IPS-18a (cell line): ENCODE data around the gene FAM13B.

Experiments used
- H3K27ac ChIP-seq: one replicate; pipeline ENCODE4 v1.5.1; 2013; ENCODE audit warnings: low read length
- H3K27me3 ChIP-seq: one replicate; pipeline ENCODE4 v1.6.1; 2013; ENCODE audit warnings: mild to moderate bottlenecking, low read length; ENCODE audit not compliant: control insufficient read depth, insufficient read depth
- H3K36me3 ChIP-seq: one replicate; pipeline ENCODE4 v1.6.1; 2013; ENCODE audit warnings: low read depth, low read length; ENCODE audit not compliant: control insufficient read depth
- H3K4me1 ChIP-seq: one replicate; pipeline ENCODE4 v1.6.1; 2013; ENCODE audit warnings: low read depth, low read length; ENCODE audit not compliant: control insufficient read depth
- H3K4me3 ChIP-seq: one replicate; pipeline ENCODE4 v1.5.1; 2013; ENCODE audit warnings: low read length
- H3K9ac ChIP-seq: one replicate; pipeline ENCODE4 v1.6.1; 2013; ENCODE audit warnings: mild to moderate bottlenecking, low read length, moderate library complexity
- H3K9me3 ChIP-seq: one replicate; pipeline ENCODE4 v1.6.1; 2013; ENCODE audit warnings: low read depth, low read length; ENCODE audit not compliant: control insufficient read depth

Gene FAM13B

DNA sequence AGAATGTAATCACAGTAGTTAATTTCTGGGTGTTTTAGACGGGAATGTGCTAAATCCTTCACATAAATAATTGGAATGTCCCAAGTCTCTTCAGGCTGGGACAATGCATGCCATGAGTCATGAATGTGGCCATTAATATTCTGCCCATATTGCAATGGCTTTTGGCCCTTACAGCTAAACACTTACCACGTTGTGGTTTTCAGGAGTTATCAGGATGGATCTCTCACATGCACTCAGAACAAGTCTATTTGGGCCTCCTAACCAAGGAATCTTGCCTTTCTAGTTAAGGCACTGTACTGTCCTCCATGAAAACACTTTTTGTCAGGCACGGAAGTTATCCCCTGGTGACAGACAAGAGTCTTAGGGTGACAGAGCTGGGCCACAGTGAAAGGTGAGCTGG, 110.9 kb downstream of the FAM13B start:
- Histone ChIP-seq H3K9ac (no peak overlapping the region), H3K27ac (no peak overlapping the region), H3K4me3 (no peak overlapping the region), H3K27me3 (no peaks in the 10 kb centered on the region), H3K36me3 (no peaks in the 10 kb centered on the region), H3K4me1 (no peaks in the 10 kb centered on the region), H3K9me3 (no peaks in the 10 kb centered on the region)

DNA sequence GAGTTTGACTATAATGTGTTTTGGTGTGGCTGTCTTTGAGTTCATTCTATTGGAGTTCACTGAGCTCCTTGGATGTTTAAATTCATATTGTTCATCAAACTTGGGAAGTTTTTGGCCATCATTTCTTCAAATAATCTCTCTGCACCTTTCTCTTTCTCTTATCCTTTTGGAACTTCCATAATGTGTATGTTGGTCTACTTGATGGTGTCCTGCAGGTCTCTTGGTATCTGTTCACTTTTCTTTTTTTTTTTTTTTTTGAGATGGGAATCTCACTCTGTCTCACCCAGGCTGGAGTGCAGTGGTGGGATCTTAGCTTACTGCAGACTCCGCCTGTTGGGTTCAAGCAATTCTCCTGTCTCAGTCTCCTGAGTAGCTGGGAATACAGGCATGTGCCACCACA, 116.0 kb downstream of the FAM13B start:
- Histone ChIP-seq H3K4me3 (no peak overlapping the region), H3K4me1 (no peaks in the 10 kb centered on the region), H3K27ac (no peak overlapping the region), H3K9me3 (no peaks in the 10 kb centered on the region), H3K27me3 (no peaks in the 10 kb centered on the region), H3K36me3 (no peaks in the 10 kb centered on the region), H3K9ac (no peak overlapping the region)

DNA sequence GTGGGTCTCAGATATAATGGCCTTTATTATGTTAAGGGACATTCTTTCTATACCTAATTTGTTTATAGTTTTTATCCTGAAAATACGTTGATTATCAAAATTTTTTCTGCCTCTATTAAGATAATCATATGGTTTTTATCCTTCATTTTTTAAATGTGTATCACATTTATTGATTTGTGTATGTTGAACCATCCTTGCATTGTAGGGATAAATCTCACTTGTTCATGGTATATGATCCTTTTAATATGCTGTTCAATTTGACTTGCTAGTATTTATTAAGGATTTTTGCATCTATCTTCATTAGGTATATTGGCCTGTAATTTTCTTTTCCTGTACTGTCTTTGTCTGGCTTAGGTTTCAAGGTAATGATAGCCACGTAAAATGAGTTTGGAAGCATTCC, 118.1 kb downstream of the FAM13B start:
- H3K27ac ChIP-seq = no peak overlapping the region
- H3K9me3 ChIP-seq = no peaks in the 10 kb centered on the region
- no peak overlapping the region for H3K9ac ChIP-seq
- H3K36me3 ChIP-seq = no peaks in the 10 kb centered on the region
- H3K4me3 ChIP-seq = no peak overlapping the region
- H3K4me1 ChIP-seq = no peaks in the 10 kb centered on the region
- H3K27me3 ChIP-seq = no peaks in the 10 kb centered on the region

DNA sequence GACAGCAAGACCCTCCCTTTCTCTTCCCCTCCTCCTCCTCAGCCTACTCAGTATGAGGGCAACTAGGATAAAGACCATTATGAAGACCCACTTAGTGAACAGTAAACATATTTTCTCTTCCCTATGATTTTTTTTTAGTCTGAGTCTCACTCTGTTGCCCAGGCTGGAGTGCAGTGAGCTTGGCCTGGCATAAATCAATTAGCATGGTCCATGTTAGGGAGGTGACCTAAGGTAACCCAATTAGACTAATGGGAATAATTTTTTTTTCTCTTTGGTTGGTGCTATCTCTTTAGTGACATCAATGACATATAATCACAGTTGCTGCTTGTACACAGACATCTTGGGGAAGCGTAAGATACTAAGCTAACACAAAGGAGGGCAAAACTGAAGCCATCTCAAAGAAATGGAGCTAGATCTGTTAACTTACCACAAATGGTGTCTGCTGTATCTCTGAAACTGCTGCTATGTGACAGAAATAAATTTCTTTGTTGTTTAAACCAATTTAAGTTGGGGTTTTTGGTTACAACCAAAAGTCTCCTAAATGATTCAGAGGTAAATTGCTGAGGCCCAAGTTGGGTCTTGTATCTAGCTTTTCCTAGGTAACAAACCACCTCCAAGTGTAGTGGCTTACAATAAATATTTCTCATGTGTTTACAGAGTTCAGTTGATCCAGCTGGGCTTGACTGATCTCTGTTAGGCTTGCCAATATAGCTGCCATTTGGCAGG, 130.3 kb downstream of the FAM13B start:
- H3K36me3 ChIP-seq = no peaks in the 10 kb centered on the region
- no peak overlapping the region for H3K9ac ChIP-seq
- H3K27me3 ChIP-seq = no peaks in the 10 kb centered on the region
- no peak overlapping the region for H3K4me3 ChIP-seq
- no peaks in the 10 kb centered on the region for H3K9me3 ChIP-seq
- no peak overlapping the region for H3K27ac ChIP-seq
- no peaks in the 10 kb centered on the region for H3K4me1 ChIP-seq

DNA sequence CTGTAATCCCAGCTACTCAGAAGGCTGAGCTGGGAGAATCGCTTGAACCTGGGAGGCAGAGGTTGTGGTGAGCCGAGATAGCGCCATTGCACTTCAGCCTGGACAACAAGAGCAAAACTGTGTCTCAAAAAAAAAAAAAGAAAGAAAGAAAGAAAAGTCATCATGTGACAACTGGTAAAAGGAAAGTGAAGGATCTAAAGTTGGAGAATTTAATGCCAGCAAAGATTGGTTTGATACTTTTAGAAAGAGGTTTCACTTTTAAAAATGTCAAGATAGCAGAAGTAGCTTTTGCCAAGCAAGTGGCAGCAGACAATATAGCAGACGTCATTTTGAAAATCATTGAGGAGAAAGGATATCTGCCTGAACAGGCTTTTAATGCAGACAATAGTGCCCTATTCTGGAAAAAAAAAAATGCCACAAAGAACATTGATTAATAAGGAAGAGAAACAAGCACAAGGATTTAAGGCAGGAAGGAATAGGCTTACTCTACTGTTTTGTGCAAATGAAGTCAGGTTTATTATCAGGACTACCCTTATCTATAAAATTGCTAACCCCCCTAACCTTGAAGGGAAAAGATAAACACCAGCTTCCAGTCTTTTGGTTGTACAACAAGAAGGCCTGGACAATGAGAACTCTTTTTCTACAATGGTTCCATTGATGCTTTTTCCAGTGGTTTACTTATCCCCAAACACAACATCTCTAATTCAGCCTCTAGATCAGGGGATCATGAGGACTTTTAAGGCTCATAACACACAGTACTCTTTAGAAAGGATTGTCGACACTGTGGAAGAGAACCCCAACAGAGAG, 131.7 kb downstream of the FAM13B start:
- Histone ChIP-seq H3K9me3 (no peaks in the 10 kb centered on the region), H3K27me3 (no peaks in the 10 kb centered on the region), H3K4me1 (no peaks in the 10 kb centered on the region), H3K4me3 (no peak overlapping the region), H3K27ac (no peak overlapping the region), H3K9ac (no peak overlapping the region), H3K36me3 (no peaks in the 10 kb centered on the region)

DNA sequence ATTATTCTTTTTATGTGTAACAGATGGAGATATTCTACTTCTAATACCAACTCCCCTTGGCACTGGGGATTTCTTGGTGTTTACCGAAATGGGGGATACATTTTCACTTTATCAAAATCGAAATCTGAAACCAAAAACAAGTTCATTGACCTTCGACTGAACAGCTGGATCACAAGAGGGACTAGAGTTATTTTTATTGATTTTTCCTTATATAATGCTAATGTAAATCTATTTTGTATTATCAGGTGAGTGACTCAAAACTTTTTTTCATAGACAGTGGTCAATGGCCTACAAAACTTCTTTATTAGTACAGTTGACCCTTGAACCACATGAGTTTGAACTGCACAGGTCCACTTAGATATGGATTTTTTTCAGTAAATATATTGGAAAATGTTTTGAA, 133.4 kb downstream of the FAM13B start:
- H3K9ac ChIP-seq = no peak overlapping the region
- H3K27ac ChIP-seq = no peak overlapping the region
- H3K36me3 ChIP-seq = no peaks in the 10 kb centered on the region
- no peaks in the 10 kb centered on the region for H3K4me1 ChIP-seq
- H3K4me3 ChIP-seq = no peak overlapping the region
- no peaks in the 10 kb centered on the region for H3K27me3 ChIP-seq
- H3K9me3 ChIP-seq = no peaks in the 10 kb centered on the region

DNA sequence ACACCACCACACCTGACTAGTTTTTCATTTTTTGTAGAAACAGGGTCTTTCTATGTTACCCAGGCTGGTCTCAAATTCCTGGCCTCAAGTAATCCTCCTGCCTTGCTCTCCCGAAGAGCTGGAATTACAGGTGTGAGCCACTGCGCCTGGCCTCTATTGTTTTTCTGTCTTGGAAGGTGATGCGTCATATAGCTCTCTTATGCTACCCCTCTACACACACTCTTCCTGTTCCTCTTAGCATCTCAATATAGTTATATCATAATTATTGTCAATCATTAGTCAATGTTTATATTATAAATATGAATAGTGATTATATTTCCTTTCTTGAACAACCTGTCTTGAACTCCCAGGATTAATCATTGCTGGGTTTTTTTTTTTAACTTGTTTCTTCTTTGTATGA, 136.3 kb downstream of the FAM13B start:
- H3K9ac ChIP-seq = no peak overlapping the region
- H3K4me3 ChIP-seq = no peak overlapping the region
- no peaks in the 10 kb centered on the region for H3K27me3 ChIP-seq
- H3K9me3 ChIP-seq = no peaks in the 10 kb centered on the region
- no peaks in the 10 kb centered on the region for H3K4me1 ChIP-seq
- no peaks in the 10 kb centered on the region for H3K36me3 ChIP-seq
- H3K27ac ChIP-seq = no peak overlapping the region

DNA sequence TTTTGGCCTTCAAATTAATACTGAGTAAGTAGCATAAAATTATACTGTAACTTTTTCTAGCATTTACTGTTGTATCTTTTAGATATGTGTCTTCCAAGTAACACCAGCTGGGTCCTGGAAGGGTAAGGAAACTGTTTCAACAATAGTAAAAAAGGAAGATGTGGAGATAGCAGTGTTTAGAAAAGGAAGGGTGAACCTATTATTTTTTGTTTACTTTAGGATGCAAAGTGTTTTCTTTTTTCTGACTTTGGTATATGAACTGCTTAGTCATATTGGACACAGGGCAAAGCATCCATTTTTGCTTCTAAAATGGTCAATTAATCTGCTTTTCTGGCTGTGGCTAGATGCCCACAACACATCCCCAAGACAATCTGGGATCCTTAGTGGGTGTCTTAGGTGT, 138.3 kb downstream of the FAM13B start:
- Histone ChIP-seq H3K36me3 (no peaks in the 10 kb centered on the region), H3K9me3 (no peaks in the 10 kb centered on the region), H3K27me3 (no peaks in the 10 kb centered on the region), H3K4me1 (peaks cover 4% of the 10 kb centered on the region), H3K9ac (no peak overlapping the region), H3K4me3 (no peak overlapping the region), H3K27ac (no peak overlapping the region)

DNA sequence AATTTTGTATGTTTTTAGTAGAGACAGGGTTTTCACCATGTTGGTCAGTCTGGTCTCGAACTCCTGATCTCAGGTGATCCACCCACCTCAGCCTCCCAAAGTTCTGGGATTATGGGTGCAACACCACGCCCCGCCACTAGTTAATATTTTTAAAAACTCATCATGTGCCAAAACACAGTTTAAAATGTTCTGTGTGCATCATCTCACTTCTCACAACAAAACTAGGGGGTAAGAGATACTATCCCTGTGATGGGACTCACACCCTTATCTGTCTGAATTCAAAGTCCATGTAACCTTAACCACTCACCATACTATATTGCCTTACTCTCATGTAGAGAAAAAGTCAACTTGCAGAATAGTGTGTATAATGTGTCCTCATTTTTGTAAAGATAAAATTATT, 141.0 kb downstream of the FAM13B start:
- no peaks in the 10 kb centered on the region for H3K36me3 ChIP-seq

DNA sequence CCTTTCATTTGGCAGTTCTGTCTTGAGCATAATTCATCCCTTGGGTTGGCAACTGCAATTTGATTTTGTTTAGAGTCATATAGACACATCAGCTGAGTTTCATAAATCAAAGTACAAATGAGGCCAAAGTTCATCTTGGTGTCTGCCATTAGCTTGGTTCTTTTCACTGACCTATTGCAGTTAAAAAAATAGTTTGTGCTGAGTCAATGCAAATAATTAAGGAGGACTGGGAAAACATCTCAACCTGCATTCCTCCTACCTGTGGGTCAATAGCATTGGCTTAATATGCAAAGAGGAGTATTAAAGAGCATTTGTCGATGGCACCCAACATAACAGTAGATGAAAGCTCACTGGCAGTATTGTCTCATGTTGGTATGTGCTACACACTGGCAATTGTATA, 142.0 kb downstream of the FAM13B start:
- Histone ChIP-seq H3K9ac (no peak overlapping the region), H3K9me3 (no peaks in the 10 kb centered on the region), H3K4me3 (no peak overlapping the region), H3K4me1 (peaks cover 4% of the 10 kb centered on the region), H3K27ac (no peak overlapping the region), H3K36me3 (no peaks in the 10 kb centered on the region), H3K27me3 (no peaks in the 10 kb centered on the region)

More for the DNA sequence above, 141.0 kb downstream of the FAM13B start:
- Histone ChIP-seq H3K4me1 (peaks cover 4% of the 10 kb centered on the region), H3K4me3 (no peak overlapping the region), H3K9ac (no peak overlapping the region), H3K9me3 (no peaks in the 10 kb centered on the region), H3K27me3 (no peaks in the 10 kb centered on the region), H3K27ac (no peak overlapping the region)

DNA sequence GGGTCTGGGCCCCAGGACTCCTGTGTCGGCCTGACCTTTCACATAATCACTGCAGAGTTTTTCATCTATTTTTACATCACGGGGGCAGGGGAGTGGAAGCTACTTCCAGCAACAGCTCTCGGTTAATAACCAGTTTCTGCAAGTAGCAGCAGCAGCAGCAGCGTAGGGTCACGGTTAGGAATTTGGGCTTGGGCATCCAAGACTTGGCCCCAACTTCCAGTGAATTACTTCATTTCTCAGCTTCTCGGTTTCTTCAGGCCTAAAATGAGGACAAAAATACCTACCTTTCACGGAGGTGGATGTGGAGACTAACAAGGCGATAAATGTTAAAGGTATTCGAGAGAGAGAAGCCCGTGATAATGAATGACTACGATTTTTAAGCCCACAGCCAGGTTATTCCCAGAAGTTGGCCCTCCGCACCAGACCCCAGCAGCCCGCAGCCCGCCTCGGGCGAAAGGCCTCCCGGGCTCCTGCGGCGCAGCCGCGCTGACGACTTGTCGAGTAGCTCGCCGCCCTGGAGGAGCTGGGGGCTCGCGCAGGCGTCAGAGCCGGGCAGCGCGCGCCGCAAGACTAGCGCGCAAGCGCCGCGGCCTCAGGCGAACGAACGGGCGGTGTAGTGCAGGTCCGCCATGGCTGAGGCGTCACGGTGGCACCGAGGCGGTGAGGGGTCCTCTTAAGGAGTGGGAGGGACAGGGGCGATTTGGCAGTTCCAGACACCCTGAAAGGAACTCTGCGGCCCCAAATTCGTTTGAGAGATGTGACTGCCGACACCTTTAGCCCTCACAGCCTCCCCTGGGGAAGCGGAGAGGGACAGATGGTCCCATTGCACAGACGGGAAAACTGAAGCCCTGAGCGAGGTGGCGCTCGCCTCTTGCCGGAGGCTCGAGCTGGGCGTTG, 143.8 kb downstream of the FAM13B start, which contains the start of gene PKD2L2:
Gene PKD2L2 (plus strand): TSS at position 595 of the 897 bp plus-strand sequence. CDS start 35 bp downstream, at position 630.
- Histone ChIP-seq H3K9me3 (no peaks in the 10 kb centered on the region), H3K4me3 (peak within 1 kb of the TSS; percentile 44), H3K36me3 (no peaks in the 10 kb centered on the region), H3K4me1 (peaks cover 4% of the 10 kb centered on the region), H3K27me3 (no peaks in the 10 kb centered on the region), H3K9ac (no peak within 1 kb of the TSS), H3K27ac (no peak within 1 kb of the TSS)
